Effector memory CD8-positive, alpha-beta T cell (primary cell): ENCODE data around the gene ZCCHC7.

Experiments used
- ATAC-seq: fragments of 150-1000 bp; cut with Tn5 transposase; replicated peaks from 2 replicates; pipeline ENCODE4 v1.10.0; 2021; ENCODE audit warnings: mild to moderate bottlenecking, moderate library complexity
- DNase-seq, 3 experiments: peaks; one replicate each; pipeline ENCODE4 v3.0.0; 2021
- H3K27ac Mint-ChIP-seq, 2 donors: one replicate each; pipeline ENCODE4 v1.8.0; 2022; ENCODE audit warnings: mild to moderate bottlenecking in 2 of 2, mixed read lengths in 2 of 2, moderate library complexity in 2 of 2
- H3K27me3 Mint-ChIP-seq, 2 donors: one replicate each; pipeline ENCODE4 v1.8.0; 2022; ENCODE audit warnings: mixed read lengths in 2 of 2
- H3K36me3 Mint-ChIP-seq: one replicate; pipeline ENCODE4 v1.8.0; 2022; ENCODE audit warnings: mild to moderate bottlenecking, moderate library complexity, mixed read lengths; ENCODE audit not compliant: insufficient read depth
- H3K4me1 Mint-ChIP-seq, 2 donors: one replicate each; pipeline ENCODE4 v1.8.0; 2022; ENCODE audit warnings: low read depth in 2 of 2, mixed read lengths in 2 of 2
- H3K4me3 Mint-ChIP-seq, 2 donors: one replicate each; pipeline ENCODE4 v1.8.0; 2022; ENCODE audit warnings: mild to moderate bottlenecking in 2 of 2, mixed read lengths in 2 of 2, moderate library complexity in 2 of 2
- H3K9me3 Mint-ChIP-seq, 2 donors: one replicate each; pipeline ENCODE4 v1.8.0; 2022; ENCODE audit warnings: mixed read lengths in 2 of 2

ZCCHC7 gene

GRCh38 chr9:37372839-37373238 lies 252.5 kb downstream of the ZCCHC7 start:
- Mint-ChIP-seq H3K27ac (no peak overlapping the region), H3K9me3 (no peaks in the 10 kb centered on the region), H3K36me3 (peaks cover 2% of the 10 kb centered on the region), H3K4me3 (no peak overlapping the region), H3K27me3 (peaks cover 19 to 36% of the 10 kb centered on the region in 2 donors), H3K4me1 (peaks cover 6 to 7% of the 10 kb centered on the region in 2 donors)
- ATAC-seq (no peak), DNase-seq (no peak)

GRCh38 chr9:37373621-37374020 lies 253.2 kb downstream of the ZCCHC7 start:
- Mint-ChIP-seq H3K9me3 (no peaks in the 10 kb centered on the region), H3K27me3 (peaks cover 27 to 44% of the 10 kb centered on the region in 2 donors), H3K27ac (no peak overlapping the region), H3K4me3 (no peak overlapping the region), H3K4me1 (peaks cover 6 to 7% of the 10 kb centered on the region in 2 donors), H3K36me3 (peaks cover 2% of the 10 kb centered on the region)
- DNase-seq (no peak), ATAC-seq (no peak)

GRCh38 chr9:37374892-37375291 lies 254.5 kb downstream of the ZCCHC7 start:
- H3K27ac Mint-ChIP-seq, result no peak overlapping the region
- peaks cover 6 to 9% of the 10 kb centered on the region in 2 donors for H3K4me1 Mint-ChIP-seq
- DNase-seq (no peak), ATAC-seq (peak; percentile 56)
- H3K9me3 Mint-ChIP-seq, result no peaks in the 10 kb centered on the region
- peaks cover 2% of the 10 kb centered on the region for H3K36me3 Mint-ChIP-seq
- H3K4me3 Mint-ChIP-seq, result no peak overlapping the region
- peaks cover 35 to 57% of the 10 kb centered on the region in 2 donors for H3K27me3 Mint-ChIP-seq

GRCh38 chr9:37377688-37378612 lies 257.6 kb downstream of the ZCCHC7 start:
- DNase-seq (no peak), ATAC-seq (no peak)
- Mint-ChIP-seq H3K4me3 (no peak overlapping the region), H3K27ac (no peak overlapping the region), H3K4me1 (peaks cover 0 to 2% of the 10 kb centered on the region in 2 donors), H3K27me3 (peaks cover 35 to 60% of the 10 kb centered on the region in 2 donors), H3K9me3 (no peaks in the 10 kb centered on the region), H3K36me3 (no peaks in the 10 kb centered on the region)

- peaks cover 35 to 59% of the 10 kb centered on the region in 2 donors for H3K27me3 Mint-ChIP-seq
- ATAC-seq (no peak), DNase-seq (no peak)
- H3K27ac Mint-ChIP-seq, result no peak overlapping the region
- H3K9me3 Mint-ChIP-seq, result no peaks in the 10 kb centered on the region
- peaks cover 0 to 2% of the 10 kb centered on the region in 2 donors for H3K4me1 Mint-ChIP-seq
- H3K36me3 Mint-ChIP-seq, result no peaks in the 10 kb centered on the region
- H3K4me3 Mint-ChIP-seq, result no peak overlapping the region
Measured at GRCh38 chr9:37378613-37379004, 258.2 kb downstream of the ZCCHC7 start.

- DNase-seq, result no peak
- no peak for ATAC-seq
- H3K4me3 Mint-ChIP-seq, result no peak overlapping the region
- H3K4me1 Mint-ChIP-seq, result peaks cover 0 to 2% of the 10 kb centered on the region in 2 donors
- H3K36me3 Mint-ChIP-seq, result no peaks in the 10 kb centered on the region
- H3K9me3 Mint-ChIP-seq, result no peaks in the 10 kb centered on the region
- H3K27ac Mint-ChIP-seq, result no peak overlapping the region
- H3K27me3 Mint-ChIP-seq, result peaks cover 35 to 49% of the 10 kb centered on the region in 2 donors
Measured at GRCh38 chr9:37379835-37380234, 259.5 kb downstream of the ZCCHC7 start.

GRCh38 chr9:37380570-37380969 lies 260.2 kb downstream of the ZCCHC7 start:
- Mint-ChIP-seq H3K4me1 (peaks cover 0 to 2% of the 10 kb centered on the region in 2 donors), H3K27ac (no peak overlapping the region), H3K4me3 (no peak overlapping the region), H3K9me3 (no peaks in the 10 kb centered on the region), H3K36me3 (no peaks in the 10 kb centered on the region), H3K27me3 (peaks cover 35 to 46% of the 10 kb centered on the region in 2 donors)
- no peak for DNase-seq
- no peak for ATAC-seq

GRCh38 chr9:37381094-37381741 lies 260.8 kb downstream of the ZCCHC7 start:
- H3K27me3 Mint-ChIP-seq, result peaks cover 32 to 41% of the 10 kb centered on the region in 2 donors
- no peaks in the 10 kb centered on the region for H3K9me3 Mint-ChIP-seq
- H3K27ac Mint-ChIP-seq, result no peak overlapping the region
- no peaks in the 10 kb centered on the region for H3K36me3 Mint-ChIP-seq
- H3K4me1 Mint-ChIP-seq, result peaks cover 0 to 2% of the 10 kb centered on the region in 2 donors
- DNase-seq (no peak), ATAC-seq (no peak)
- no peak overlapping the region for H3K4me3 Mint-ChIP-seq

- Mint-ChIP-seq H3K9me3 (no peaks in the 10 kb centered on the region), H3K4me3 (no peak overlapping the region), H3K27ac (no peak overlapping the region), H3K27me3 (peaks cover 21 to 29% of the 10 kb centered on the region in 2 donors), H3K4me1 (peaks cover 0 to 2% of the 10 kb centered on the region in 2 donors), H3K36me3 (no peaks in the 10 kb centered on the region)
- DNase-seq (no peak), ATAC-seq (no peak)
Measured at GRCh38 chr9:37382161-37382981, 262.0 kb downstream of the ZCCHC7 start.

- no peaks in the 10 kb centered on the region for H3K9me3 Mint-ChIP-seq
- H3K4me1 Mint-ChIP-seq, result peaks cover 0 to 2% of the 10 kb centered on the region in 2 donors
- no peak for DNase-seq
- no peaks in the 10 kb centered on the region for H3K36me3 Mint-ChIP-seq
- no peak overlapping the region for H3K27ac Mint-ChIP-seq
- peaks cover 15 to 23% of the 10 kb centered on the region in 2 donors for H3K27me3 Mint-ChIP-seq
- H3K4me3 Mint-ChIP-seq, result no peak overlapping the region
- no peak for ATAC-seq
Measured at GRCh38 chr9:37382982-37383357, 262.6 kb downstream of the ZCCHC7 start.

GRCh38 chr9:37383393-37383792 lies 263.0 kb downstream of the ZCCHC7 start:
- H3K4me1 Mint-ChIP-seq, result peaks cover 0 to 2% of the 10 kb centered on the region in 2 donors
- H3K27ac Mint-ChIP-seq, result no peak overlapping the region

GRCh38 chr9:37383876-37384746 lies 263.7 kb downstream of the ZCCHC7 start:
- DNase-seq (no peak), ATAC-seq (no peak)
- no peaks in the 10 kb centered on the region for H3K4me1 Mint-ChIP-seq
- H3K27ac Mint-ChIP-seq, result no peak overlapping the region
- no peaks in the 10 kb centered on the region for H3K9me3 Mint-ChIP-seq
- no peaks in the 10 kb centered on the region for H3K36me3 Mint-ChIP-seq
- peaks cover 5 to 12% of the 10 kb centered on the region in 2 donors for H3K27me3 Mint-ChIP-seq
- H3K4me3 Mint-ChIP-seq, result no peak overlapping the region

More at GRCh38 chr9:37383393-37383792, 263.0 kb downstream of the ZCCHC7 start:
- Mint-ChIP-seq H3K36me3 (no peaks in the 10 kb centered on the region), H3K4me3 (no peak overlapping the region), H3K27me3 (peaks cover 11 to 19% of the 10 kb centered on the region in 2 donors), H3K9me3 (no peaks in the 10 kb centered on the region)
- ATAC-seq, result no peak
- no peak for DNase-seq
